ENCODE data around the gene KLRG1. TPM values are rescaled to one million over a fixed set of nuclear protein-coding genes. Genes with fewer than 3 reads are reported as not detected.

The KLRG1 gene
- polyA plus RNA-seq, 3 donors, result 2.0 to 3.0 (median 2.8) TPM

DNA sequence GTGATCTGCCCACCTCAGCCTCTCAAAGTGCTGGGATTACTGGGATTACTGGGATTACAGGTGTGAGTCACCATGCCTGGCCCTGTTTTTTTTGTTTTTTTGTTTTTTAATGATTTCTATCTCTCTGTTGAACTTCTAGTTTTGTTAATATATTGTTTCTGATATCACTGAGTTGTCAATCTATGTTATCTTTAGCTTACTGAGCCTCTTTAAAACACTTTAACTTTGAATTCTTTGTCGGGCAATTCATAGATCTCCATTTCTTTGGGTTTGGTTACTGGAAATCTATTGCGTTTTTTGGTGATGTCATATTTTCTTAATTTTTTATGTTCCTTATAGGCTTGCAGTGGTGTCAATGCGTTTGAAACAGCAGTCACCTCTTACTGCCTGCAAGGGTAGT lies 9.2 kb upstream of the KLRG1 start:
- no peak for DNase-seq (ENCODE audit: low read depth in 3 of 3, low spot score in 2 of 3)

DNA sequence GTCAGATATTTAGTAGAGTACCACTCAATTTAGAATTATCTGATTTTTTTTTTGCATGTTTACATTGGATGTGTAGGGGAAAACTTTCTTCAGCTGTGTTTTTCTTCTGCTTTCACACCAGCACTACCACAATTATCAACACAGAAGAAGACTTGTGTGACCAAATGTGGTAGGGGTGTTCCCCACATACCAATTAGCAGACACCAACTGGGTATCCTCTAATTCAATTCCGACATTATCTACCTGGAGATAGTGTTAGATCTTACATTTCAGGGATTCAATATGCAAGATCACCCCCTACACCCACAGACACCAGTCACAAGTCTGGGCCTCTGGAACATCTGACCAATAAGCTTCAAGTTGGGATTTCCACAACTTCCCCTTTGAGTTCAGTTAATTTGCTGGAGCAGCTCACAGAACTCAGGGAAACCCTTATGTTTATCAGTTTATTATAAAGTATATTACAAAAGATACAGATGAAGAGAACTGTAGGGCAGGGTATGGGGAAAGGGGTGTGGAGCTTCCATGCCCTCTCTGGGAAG lies 4.1 kb upstream of the KLRG1 start:
- no peak for DNase-seq (ENCODE audit: low read depth in 3 of 3, low spot score in 2 of 3)

DNA sequence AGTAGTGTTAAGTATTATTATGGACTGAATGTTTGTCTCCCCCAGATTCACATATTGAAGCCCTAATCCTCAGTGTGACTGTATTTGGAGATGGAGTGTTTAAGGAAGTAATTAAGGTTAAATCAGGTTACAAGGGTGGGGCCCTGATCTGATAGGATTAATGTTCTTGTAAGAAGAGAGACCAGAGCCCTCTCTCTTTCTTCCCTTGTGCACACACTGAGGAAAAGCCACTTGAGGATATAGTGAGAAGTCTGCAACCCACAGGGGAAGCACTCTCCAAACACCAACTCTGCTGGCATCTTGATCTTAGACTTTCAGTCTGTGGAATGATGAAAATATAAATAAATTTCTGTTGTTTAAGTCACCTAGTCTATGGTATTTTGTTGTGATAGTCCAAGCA lies 2.2 kb upstream of the KLRG1 start:
- no peak for DNase-seq (ENCODE audit: low read depth in 3 of 3, low spot score in 2 of 3)

DNA sequence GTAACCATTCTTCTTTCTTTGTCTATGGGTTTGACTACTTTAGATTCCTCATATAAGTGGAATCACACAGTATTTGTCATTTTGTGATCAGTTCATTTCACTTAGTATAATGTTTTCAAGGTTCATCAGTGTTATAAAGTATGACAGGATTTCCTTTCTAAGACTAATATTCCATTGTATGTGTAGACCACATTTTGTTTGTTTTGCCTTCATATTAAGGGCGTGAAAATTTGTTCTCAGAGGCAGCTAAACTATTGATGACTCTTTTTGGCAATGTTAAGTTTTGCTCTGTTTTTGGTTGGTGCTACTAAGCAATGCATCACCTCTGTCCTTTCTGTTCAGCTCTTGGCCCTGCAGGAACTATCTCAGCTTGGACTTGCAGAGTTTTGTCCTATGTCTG lies 1.7 kb upstream of the KLRG1 start:
- no peak for DNase-seq (ENCODE audit: low read depth in 3 of 3, low spot score in 2 of 3)

DNA sequence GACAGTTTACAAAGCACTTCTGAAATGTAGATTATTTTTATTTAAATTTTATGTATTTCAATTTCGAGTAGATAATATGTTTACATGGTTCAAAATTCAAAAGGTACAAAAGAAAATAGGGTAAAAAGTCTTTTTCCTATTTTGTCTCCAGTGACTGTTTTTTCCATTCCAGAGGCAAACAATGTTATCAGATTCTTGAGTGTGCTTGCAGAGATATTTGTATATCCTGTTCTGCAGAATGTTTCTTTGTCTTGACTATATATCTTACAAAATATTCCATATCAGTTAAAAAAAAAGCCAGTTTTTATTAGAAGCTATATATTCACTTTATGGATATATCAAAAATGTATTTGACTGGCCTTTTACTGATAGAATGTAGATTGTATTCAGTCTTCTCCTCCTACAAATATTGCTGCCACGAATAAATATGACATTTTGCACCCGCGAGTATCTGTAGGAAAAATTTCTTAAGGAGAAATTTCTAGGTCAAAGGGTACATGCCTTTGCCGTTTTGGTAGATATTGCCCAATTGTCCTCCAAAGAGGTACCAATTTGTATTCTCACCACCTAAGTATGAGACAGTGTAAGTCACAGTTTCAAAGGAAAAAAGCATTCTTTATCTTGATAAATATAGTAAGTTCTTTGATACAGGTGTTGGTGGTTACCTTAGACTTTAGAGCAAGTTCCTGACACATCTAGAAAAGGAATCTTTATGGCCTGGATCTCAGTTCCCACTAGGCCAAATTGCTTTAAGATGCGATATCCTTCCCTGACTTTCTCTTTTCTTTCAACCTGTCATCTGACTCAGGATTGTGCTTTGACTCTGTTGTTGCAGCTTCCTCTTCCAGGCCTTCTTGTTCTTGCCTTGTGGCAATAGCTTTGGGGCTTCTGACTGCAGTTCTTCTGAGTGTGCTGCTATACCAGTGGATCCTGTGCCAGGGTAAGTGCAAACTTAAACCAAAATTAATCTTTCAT lies 2.3 kb downstream of the KLRG1 start:
- DNase-seq (ENCODE audit: low read depth in 3 of 3, low spot score in 2 of 3), result no peak

DNA sequence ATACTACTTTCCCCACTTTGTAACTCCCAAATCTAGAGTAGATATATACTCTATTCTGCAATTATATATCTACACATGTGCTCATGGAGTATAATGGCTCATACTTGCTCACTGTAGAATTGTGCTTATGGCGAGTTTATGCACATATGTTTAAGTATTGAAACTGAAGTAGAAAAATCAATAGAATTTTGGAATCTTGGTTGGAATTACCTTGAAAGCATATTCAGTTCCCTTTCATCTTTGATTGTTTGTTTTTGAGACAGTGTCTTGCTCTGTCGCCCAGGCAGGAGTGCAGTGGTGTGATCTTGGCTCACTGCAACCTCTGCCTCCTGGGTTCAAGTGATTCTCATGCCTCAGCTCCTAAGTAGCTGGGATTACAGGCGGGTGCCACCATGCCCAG lies 4.5 kb downstream of the KLRG1 start:
- no peak for DNase-seq (ENCODE audit: low read depth in 3 of 3, low spot score in 2 of 3)

DNA sequence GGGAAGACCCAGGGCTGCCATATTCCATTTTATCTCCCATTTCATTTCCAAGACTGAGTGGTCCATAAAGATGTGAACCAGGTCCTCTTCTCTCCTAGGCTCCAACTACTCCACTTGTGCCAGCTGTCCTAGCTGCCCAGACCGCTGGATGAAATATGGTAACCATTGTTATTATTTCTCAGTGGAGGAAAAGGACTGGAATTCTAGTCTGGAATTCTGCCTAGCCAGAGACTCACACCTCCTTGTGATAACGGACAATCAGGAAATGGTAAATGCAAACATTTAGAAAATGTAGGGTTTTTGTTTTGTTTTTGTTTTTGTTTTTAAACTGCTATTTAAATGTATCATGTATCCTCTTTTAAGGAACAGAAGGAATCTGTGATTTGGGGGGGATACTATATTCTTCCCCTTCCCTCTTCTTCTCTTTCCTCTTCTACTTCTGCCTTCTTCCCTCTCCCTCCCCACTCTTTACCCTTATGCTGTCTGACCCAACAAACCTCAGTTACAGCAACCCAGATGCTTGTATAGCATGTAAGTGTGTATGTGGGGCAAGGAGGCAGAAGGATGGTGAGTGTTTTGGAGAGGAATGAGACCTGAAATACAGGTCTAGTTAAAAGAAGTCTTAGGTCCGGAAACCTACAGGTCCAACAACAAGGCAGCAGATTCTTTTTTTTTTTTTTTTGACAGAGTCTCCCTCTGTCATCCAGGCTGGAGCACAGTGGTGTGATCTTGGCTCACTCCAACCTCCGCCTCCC lies 5.9 kb downstream of the KLRG1 start:
- DNase-seq (ENCODE audit: low read depth in 3 of 3, low spot score in 2 of 3), result no peak

DNA sequence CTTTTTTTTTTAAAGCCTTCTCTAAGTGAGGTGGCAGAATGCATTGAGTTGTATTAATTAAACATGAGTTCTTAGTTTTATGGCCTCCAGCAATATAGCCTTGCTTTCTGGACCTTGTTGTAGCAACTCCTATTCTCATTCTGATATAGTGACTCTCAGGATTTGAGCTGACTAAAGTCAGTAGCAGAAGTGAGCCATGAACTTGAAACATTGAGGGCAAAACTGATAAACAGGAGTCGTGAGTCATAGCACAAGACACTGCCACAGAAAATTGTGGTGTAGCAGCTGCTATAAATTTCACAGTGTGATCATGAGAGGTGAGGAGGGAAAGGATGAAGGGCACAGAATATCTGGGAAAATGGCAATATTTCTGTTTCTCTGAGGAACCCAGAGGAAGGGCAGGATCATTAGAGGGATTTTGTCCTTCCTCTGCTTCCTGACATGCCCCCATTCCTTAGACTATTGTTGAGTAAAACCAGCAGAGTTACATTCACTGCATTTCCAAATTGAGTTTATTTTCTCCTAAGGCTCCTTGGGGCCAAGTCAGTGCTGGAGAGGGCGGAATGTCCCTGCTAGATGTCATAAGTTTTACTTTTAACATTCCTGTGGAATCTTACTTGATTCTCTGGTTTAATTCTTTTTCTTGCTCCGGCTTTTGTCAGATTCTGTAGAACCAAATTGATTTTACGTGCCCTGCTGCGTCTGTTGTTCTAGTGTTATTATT lies 7.5 kb downstream of the KLRG1 start:
- DNase-seq (ENCODE audit: low read depth in 3 of 3, low spot score in 2 of 3), result no peak

DNA sequence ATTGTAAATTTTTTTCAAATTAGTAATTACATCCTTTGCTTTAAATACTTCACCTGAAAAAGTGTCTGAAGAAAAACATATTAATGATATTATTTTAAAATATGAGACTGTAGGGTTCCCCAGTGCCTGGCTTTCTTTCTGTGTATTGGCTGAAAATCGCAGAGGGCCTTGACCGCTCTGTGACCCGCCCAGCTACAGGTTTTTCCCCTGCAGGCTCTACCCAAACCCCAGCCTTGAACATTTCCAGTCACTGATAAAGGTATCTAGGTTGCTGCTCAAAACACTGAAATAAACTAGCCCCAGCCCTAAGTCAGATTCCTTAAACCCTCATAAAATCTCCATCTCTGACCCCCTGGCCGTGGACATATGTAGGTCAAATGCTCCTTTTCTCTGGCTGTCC lies 11.9 kb downstream of the KLRG1 start:
- no peak for DNase-seq (ENCODE audit: low read depth in 3 of 3, low spot score in 2 of 3)

DNA sequence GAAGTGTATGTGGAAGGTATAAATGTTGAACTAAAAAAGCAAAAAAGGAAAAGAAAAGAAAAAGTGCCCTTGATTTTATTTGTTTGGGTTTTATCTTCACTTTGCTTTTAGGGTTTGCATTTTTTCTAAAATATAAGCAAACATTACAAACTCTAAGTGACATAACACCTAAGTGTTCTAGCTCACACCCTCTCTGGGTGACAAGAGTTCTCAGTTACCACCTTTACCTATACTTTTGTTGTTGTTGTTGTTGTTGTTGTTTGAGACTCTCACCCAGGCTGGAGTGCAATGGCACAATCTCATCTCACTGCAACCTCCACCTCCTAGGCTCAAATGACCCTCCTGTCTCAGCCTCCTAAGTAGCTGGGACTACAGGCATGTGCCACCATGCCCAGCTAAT lies 13.0 kb downstream of the KLRG1 start:
- DNase-seq (ENCODE audit: low read depth in 3 of 3, low spot score in 2 of 3), result no peak

DNA sequence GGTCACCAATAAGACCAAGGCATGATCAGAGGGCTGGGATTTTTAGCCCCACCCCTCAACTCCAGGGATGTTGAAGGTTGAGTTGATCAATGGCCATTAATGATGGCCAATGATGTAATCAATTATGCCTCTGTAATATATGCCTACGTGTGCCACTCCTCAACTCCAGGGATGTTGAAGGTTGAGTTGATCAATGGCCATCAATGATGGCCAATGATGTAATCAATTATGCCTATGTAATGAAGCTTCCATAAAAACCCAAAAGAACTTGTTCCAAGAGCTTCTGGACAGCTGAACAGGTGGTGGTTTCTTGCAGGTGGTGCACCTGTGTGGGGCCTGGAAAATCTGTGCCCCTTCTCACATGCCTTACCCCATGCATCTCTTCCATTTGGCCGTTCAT lies 33.2 kb downstream of the KLRG1 start:
- DNase-seq (ENCODE audit: low read depth in 3 of 3, low spot score in 2 of 3), result no peak

DNA sequence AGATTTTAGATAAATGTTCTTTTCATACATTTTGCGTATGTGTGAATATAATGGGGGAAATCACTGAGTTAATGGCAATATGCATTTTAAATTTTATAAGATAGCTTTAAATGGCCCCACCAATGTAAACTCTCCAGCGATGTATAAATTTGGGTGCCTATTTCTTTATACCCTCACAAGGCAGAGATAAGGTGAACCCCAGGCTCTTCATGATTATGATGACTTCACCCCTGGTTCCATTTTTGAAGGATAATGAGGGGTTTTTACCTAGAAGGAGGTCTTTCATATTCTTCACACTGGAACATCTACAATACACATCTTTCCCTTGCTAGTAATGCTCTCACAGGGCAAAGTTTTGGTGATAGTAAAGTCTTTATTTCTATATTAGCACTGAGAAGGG lies 35.2 kb downstream of the KLRG1 start:
- DNase-seq (ENCODE audit: low read depth in 3 of 3, low spot score in 2 of 3), result no peak

DNA sequence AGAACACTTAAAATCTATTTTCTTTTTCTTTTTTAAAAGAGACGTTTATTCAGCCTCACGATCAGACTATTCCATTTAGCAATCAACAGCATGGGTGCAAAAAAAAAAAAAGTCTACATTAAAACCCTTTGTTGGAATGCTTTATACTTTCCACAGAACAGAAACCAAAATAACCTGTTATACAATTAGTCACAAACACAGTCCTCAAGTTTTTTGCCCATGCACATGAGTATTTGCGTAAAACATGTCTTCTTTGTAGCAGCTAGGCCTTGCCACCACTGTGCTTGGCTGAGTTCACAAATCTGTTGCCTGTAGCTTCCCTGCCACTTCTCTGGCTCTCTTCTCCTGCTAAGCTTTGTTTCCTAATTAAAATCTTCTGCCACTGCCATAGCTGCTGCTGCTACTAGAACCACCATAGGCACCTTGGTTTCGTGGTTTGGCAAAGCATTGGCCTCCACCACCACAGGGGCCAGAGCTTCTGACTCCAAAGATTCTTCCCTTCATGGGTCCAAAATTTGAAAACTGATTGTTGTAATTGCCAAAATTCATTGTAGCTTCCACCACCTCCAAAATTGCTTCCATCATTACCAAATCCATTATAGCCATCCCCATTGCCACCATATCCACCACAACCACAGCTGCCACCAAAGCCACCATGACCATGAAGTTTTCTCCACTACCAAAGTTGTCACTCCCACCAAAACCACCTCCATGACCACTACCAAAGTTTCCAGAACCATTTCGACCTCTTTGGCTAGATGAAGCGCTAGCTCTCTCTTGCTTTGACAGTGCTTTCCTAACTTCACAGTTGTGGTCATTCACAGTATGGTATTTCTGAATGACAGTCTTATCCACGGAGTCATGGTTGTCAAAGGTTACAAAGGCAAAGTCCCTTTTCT lies 38.1 kb downstream of the KLRG1 start:
- no peak for DNase-seq (ENCODE audit: low read depth in 3 of 3, low spot score in 2 of 3)

DNA sequence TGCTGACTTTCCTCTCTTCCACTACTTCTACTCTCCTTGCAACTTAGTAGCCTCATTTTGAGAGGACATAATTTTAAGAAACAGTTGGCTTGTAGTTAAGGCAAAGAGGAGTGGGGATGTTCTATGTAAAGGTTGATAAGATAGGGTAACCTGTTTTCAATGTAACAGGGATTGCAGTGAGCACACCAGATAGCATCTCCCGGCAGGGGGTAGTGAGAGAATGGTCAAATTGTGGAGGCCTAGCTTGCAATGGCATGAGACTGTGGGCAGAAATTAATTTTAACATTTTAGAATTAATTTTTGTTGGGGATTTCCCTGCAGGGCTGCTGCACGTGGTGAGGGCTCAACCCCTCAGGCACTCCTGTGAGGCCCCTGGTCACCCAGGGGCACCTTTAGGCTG lies 41.4 kb downstream of the KLRG1 start:
- no peak for DNase-seq (ENCODE audit: low read depth in 3 of 3, low spot score in 2 of 3)

DNA sequence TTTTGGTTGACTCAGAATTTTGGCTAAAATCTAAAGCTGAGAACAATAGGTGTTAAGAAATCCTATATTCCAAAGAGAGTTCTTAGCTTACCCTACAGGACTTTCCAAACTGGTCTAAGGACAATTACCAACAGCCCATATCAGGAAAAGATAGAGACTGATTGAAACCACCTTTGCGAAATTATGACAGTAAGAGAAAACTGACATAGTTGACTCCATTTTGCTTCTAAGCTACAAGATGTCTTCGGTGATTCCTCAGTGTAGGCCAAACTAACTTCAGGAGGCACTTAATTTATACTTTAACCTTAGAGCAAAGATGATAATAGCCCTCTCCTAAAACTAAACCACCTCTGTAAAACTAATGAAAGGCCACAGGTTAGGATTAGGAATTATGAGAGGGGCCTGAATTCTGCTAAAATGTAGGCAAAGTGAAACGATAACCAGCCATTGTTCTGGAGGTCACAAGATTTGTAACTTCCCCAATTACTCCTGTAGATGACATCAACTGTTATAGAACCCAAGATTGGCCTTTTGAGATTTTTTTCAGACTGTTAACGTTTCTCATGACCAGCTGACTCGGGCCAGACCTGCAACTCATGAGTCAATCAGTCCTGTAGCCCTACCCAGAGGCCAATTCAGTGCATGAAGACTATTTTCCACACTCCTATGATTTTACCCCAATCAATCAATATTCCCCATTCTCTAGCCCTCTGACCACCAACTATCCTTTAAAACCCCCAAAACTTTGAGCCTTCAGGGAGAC lies 43.0 kb downstream of the KLRG1 start:
- no peak for DNase-seq (ENCODE audit: low read depth in 3 of 3, low spot score in 2 of 3)

DNA sequence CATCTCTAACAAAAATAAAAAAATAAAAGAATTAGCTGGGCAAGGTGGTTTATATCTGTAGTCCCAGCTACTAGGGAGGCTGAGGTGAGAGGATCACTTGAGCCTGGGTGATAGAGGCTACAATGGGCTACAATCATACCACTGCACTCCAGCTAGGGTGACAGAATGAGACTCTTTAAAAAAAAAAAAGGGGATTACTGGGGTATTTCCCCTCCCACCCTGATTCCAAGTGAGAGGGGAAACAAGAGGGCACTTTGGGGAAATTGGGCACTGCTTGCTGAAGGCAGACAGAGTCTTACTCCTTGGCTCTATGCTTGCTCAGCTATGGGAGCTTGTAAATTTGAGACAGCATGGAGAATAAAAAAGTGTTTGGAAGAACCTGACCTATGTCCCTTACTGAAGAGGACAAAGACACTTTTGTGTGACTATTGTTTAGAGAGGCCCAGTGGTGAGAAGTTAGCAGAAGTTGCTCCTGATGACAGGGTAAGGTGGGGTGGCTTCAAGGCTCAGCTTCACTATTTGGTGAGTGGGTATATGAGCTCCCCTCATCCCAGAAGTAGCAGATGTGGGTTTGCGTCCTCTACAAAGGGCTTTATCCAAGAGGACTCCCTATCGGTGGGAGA lies 44.0 kb downstream of the KLRG1 start:
- no peak for DNase-seq (ENCODE audit: low read depth in 3 of 3, low spot score in 2 of 3)

DNA sequence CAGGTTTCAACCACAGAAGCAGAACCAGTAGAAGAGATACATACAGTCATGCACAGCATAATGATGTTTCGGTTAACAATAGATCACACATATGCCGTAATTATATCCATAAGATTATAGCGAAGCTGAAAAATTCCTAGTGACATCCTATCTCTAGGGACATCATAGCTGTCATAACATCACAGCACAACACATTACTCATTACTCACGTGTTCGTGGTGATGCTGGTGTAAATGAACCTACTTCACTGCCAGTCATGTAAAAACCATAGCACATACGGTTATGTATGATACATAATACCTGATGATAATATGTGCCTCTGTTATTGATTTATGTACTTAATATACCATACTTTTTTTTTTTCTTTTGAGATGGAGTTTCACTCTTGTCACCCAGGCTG lies 44.7 kb downstream of the KLRG1 start:
- no peak for DNase-seq (ENCODE audit: low read depth in 3 of 3, low spot score in 2 of 3)

DNA sequence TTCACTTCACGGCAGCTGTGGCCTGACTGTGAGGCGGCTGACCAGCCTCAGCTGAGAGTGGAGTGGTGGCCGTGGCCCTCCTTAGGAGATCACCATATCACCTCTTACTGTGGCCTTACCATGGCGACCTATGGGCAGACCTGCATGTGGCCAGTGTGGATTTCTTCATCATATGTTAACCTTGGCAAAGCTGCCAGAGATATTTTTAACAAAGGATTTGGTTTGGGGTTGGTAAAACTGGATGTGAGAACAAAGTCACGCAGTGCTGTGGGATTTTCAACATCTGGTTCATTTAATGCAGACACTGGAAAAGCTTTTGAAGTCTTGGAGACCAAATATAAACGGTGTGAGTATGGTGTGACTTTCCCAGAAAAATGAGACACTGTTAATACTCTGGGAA lies 46.9 kb downstream of the KLRG1 start:
- DNase-seq (ENCODE audit: low read depth in 3 of 3, low spot score in 2 of 3), result no peak

DNA sequence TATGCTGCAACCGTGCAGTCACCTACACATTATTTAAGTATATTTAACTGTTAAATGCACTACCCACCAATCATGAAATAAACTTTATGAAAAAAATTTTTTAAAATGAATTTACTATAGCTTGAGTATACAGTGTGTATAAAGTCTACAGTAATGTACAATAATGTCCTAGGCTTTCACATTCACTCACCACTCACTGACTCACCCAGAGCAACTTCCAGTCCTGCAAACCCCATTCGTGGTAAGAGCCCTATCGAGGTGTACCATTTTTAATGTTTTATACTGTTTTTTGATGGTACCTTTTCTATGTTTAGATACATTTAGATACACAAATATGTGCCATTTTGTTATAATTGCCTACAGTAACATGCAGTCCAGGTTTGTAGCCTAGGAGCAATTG lies 48.1 kb downstream of the KLRG1 start:
- no peak for DNase-seq (ENCODE audit: low read depth in 3 of 3, low spot score in 2 of 3)
